Measurements from ENCODE around the gene KLHL20.
"Not testable (repeated sequence)": the region's sequence is repeated elsewhere in the genome, so short reads cannot be mapped to it uniquely, and the experiment has no call there.

Gene KLHL20

DNA sequence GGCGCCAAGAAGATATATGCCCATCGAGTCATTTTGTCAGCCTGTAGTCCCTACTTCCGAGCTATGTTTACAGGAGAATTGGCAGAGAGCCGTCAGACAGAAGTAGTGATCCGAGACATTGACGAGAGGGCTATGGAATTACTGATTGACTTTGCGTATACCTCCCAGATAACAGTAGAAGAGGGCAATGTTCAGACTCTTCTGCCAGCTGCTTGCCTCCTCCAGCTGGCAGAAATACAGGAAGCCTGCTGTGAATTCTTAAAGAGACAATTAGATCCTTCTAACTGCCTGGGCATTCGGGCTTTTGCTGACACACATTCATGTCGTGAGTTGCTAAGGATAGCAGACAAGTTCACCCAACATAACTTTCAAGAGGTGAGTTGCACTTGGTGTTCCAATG is 19.1 kb downstream of the KLHL20 start:
- Histone ChIP-seq H3K4me1 (ENCODE audit: control insufficient read depth, low read length) (no peaks in the 10 kb centered on the region), H3K9me2 (replicated peaks; ENCODE audit: control insufficient read depth, low read length) (no peaks in the 10 kb centered on the region), H3F3A (ENCODE audit: control insufficient read depth, insufficient read depth) (no peaks in the 10 kb centered on the region), H3K27me3 (ENCODE audit: control insufficient read depth, low read length) (no peaks in the 10 kb centered on the region), H3K36me3 (ENCODE audit: control insufficient read depth, low read length) (peaks cover 30% of the 10 kb centered on the region), H3K4me3 (ENCODE audit: low read length) (no peak overlapping the region), H3K27ac (ENCODE audit: low read depth, low read length) (no peak overlapping the region), H3K9me3 (ENCODE audit: control insufficient read depth, insufficient read depth, low read length) (no peaks in the 10 kb centered on the region), H4K20me1 (ENCODE audit: control insufficient read depth, insufficient read depth, low read depth, low read length) (no peaks in the 10 kb centered on the region), H3K4me2 (ENCODE audit: low read length) (no peak overlapping the region), H3K79me2 (ENCODE audit: control insufficient read depth, low read length) (peaks cover 31% of the 10 kb centered on the region)
- TF ChIP-seq EZH2phosphoT487 (IDR thresholded peaks at IDR 0.05; ENCODE audit: borderline replicate concordance, low read length): no peak
- TF ChIP-seq, protein P1, sequence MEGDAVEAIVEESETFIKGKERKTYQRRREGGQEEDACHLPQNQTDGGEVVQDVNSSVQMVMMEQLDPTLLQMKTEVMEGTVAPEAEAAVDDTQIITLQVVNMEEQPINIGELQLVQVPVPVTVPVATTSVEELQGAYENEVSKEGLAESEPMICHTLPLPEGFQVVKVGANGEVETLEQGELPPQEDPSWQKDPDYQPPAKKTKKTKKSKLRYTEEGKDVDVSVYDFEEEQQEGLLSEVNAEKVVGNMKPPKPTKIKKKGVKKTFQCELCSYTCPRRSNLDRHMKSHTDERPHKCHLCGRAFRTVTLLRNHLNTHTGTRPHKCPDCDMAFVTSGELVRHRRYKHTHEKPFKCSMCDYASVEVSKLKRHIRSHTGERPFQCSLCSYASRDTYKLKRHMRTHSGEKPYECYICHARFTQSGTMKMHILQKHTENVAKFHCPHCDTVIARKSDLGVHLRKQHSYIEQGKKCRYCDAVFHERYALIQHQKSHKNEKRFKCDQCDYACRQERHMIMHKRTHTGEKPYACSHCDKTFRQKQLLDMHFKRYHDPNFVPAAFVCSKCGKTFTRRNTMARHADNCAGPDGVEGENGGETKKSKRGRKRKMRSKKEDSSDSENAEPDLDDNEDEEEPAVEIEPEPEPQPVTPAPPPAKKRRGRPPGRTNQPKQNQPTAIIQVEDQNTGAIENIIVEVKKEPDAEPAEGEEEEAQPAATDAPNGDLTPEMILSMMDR (IDR thresholded peaks at IDR 0.05; ENCODE audit: low read depth, low read length, poor library complexity, severe bottlenecking): no peak

DNA sequence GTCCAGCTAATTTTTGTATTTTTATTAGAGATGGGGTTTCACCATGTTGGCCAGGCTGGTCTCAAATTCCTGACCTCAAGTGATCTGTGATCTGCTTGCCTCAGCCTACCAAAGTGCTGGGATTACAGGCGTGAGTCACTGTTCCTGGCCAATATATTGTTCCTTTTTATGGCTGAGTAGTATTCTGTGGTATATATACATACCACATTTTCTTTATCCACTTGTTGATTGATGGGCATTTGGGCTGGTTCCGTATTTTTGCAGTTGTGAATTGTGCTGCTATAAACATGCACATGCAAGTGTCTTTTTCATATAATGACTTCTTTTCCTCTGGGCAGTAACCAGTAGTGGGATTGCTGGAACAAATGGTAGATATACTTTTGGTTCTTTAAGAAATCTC is 21.3 kb downstream of the KLHL20 start:
- not testable (repeated sequence) for H3K4me2 ChIP-seq (ENCODE audit: low read length); H3K9me3 ChIP-seq (ENCODE audit: control insufficient read depth, insufficient read depth, low read length); H3F3A ChIP-seq (ENCODE audit: control insufficient read depth, insufficient read depth); H3K4me1 ChIP-seq (ENCODE audit: control insufficient read depth, low read length); H3K4me3 ChIP-seq (ENCODE audit: low read length); H4K20me1 ChIP-seq (ENCODE audit: control insufficient read depth, insufficient read depth, low read depth, low read length); H3K27me3 ChIP-seq (ENCODE audit: control insufficient read depth, low read length); H3K27ac ChIP-seq (ENCODE audit: low read depth, low read length); H3K9me2 ChIP-seq (replicated peaks; ENCODE audit: control insufficient read depth, low read length)
- Histone ChIP-seq H3K79me2 (ENCODE audit: control insufficient read depth, low read length) (peaks cover 53% of the 10 kb centered on the region), H3K36me3 (ENCODE audit: control insufficient read depth, low read length) (peaks cover 36% of the 10 kb centered on the region)

DNA sequence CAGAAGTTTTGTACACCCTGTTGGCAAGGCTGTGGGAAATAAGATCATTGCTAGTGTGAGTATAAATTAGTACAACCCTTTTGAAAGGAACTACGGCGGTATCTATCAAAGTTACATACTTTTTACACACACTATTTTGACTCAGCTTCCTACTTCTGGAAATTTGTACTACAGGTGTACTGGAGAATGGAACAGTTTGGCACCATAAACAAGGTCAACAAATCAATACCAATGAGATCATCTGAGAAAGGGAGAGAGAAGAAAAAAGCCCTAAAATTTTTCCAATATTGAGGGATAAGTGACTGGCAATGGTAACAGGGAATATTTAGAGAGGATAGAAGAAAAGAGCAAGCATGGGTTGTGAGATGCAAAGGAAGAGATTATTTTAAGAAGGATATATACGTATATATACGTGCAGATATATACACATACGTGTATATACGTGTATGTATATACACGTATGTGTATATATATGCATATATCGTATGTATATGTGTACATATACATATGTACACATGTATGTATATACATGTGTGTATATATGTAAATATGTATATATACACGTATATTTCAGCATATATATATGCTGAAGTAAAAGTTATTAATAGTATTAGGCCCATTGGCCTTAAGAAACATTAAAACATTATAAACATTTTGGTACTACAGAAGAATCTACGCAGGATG is 27.6 kb downstream of the KLHL20 start:
- peaks cover 73% of the 10 kb centered on the region for H3K79me2 ChIP-seq (ENCODE audit: control insufficient read depth, low read length)
- TF ChIP-seq EZH2phosphoT487 (IDR thresholded peaks at IDR 0.05; ENCODE audit: borderline replicate concordance, low read length): no peak
- TF ChIP-seq, protein P1 (IDR thresholded peaks at IDR 0.05; ENCODE audit: low read depth, low read length, poor library complexity, severe bottlenecking): no peak

DNA sequence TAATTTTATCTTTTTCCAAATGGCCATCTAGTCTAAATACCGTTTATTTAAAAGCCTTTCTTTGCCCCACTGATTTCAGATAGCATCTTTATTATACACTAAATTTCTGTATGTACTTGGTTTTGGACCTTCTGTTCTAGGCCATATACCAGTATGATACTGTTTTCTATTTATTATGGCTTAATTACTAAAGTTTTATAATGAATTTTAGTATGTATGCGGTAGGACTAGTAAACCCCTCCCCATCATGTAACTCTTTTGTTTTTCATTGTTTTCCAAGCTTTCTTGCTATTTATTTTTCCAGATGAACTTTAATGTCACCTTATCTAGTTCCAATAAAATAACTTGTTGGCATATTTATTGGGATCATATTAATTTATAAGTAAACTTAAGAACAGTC is 29.9 kb downstream of the KLHL20 start:
- no peak overlapping the region for H3K4me2 ChIP-seq (ENCODE audit: low read length)
- peaks cover 51% of the 10 kb centered on the region for H3K79me2 ChIP-seq (ENCODE audit: control insufficient read depth, low read length)
- no peaks in the 10 kb centered on the region for H3F3A ChIP-seq (ENCODE audit: control insufficient read depth, insufficient read depth)
- peaks cover 31% of the 10 kb centered on the region for H3K36me3 ChIP-seq (ENCODE audit: control insufficient read depth, low read length)
- no peaks in the 10 kb centered on the region for H3K4me1 ChIP-seq (ENCODE audit: control insufficient read depth, low read length)
- H3K4me3 ChIP-seq (ENCODE audit: low read length): no peak overlapping the region
- H4K20me1 ChIP-seq (ENCODE audit: control insufficient read depth, insufficient read depth, low read depth, low read length): no peaks in the 10 kb centered on the region
- TF ChIP-seq, protein P1 (IDR thresholded peaks at IDR 0.05; ENCODE audit: low read depth, low read length, poor library complexity, severe bottlenecking): no peak
- no peak for TF ChIP-seq EZH2phosphoT487 (IDR thresholded peaks at IDR 0.05; ENCODE audit: borderline replicate concordance, low read length)
- H3K9me3 ChIP-seq (ENCODE audit: control insufficient read depth, insufficient read depth, low read length): no peaks in the 10 kb centered on the region
- H3K27ac ChIP-seq (ENCODE audit: low read depth, low read length): no peak overlapping the region
- no peaks in the 10 kb centered on the region for H3K9me2 ChIP-seq (replicated peaks; ENCODE audit: control insufficient read depth, low read length)
- H3K27me3 ChIP-seq (ENCODE audit: control insufficient read depth, low read length): no peaks in the 10 kb centered on the region

More for the DNA sequence above, 27.6 kb downstream of the KLHL20 start:
- Histone ChIP-seq H3K4me2 (ENCODE audit: low read length) (no peak overlapping the region), H3K27me3 (ENCODE audit: control insufficient read depth, low read length) (no peaks in the 10 kb centered on the region), H3K36me3 (ENCODE audit: control insufficient read depth, low read length) (peaks cover 35% of the 10 kb centered on the region), H3K27ac (ENCODE audit: low read depth, low read length) (no peak overlapping the region), H3K4me1 (ENCODE audit: control insufficient read depth, low read length) (no peaks in the 10 kb centered on the region), H3K9me3 (ENCODE audit: control insufficient read depth, insufficient read depth, low read length) (no peaks in the 10 kb centered on the region), H3K4me3 (ENCODE audit: low read length) (no peak overlapping the region), H3K9me2 (replicated peaks; ENCODE audit: control insufficient read depth, low read length) (no peaks in the 10 kb centered on the region), H3F3A (ENCODE audit: control insufficient read depth, insufficient read depth) (no peaks in the 10 kb centered on the region), H4K20me1 (ENCODE audit: control insufficient read depth, insufficient read depth, low read depth, low read length) (no peaks in the 10 kb centered on the region)
